Caki2 (cell line): ENCODE data around the gene KRT72. TPM values are rescaled to one million over a fixed set of nuclear protein-coding genes. Genes with fewer than 3 reads are reported as not detected.

Experiments
- DNase-seq: peaks from one replicate; pipeline ENCODE4 v3.0.0-alpha.2; 2015; ENCODE audit warnings: low read depth
- in situ Hi-C: cut with HindIII; loops from 2 replicates; pipeline ENCODE4 v1.10.0; 2016; ENCODE audit warnings: low sequenced_read_pairs, low pct_unique_long_range_greater_than_20kb, mixed read lengths
- total RNA-seq: library from RNA; depleted of rRNA; stranded (reverse); fragments of >200 nt; shearing (Covaris generic); gene quantifications from 2 replicates; pipeline ENCODE4 v1.2.3, GENCODE V29; 2014; ENCODE audit warnings: low replicate concordance

The KRT72 gene
- total RNA-seq, 1 experiment from 2014 or later: not detected

GRCh38 chr12:52590021-52590420, 11.2 kb downstream of the KRT72 start:
- in situ Hi-C loops: no loop called here

GRCh38 chr12:52587563-52587962, 13.7 kb downstream of the KRT72 start:
- in situ Hi-C loops: no loop called here
- no peak for DNase-seq

More at GRCh38 chr12:52590021-52590420, 11.2 kb downstream of the KRT72 start:
- DNase-seq: no peak

- in situ Hi-C loops: no loop called here
- DNase-seq: no peak
These were observed 15.3 kb downstream of the KRT72 start for GRCh38 chr12:52585946-52586345.

GRCh38 chr12:52585066-52585465, 16.2 kb downstream of the KRT72 start:
- no peak for DNase-seq
- in situ Hi-C loops: no loop called here

GRCh38 chr12:52584156-52584682, 17.0 kb downstream of the KRT72 start:
- in situ Hi-C loops: no loop called here
- no peak for DNase-seq

GRCh38 chr12:52582971-52583456, 18.2 kb downstream of the KRT72 start:
- in situ Hi-C loops: no loop called here
- peak; percentile 81 for DNase-seq

- no peak for DNase-seq
- in situ Hi-C loops: no loop called here
These were observed 18.8 kb downstream of the KRT72 start for GRCh38 chr12:52582486-52582885.

- in situ Hi-C loops: no loop called here
- DNase-seq: peak; percentile 16
These were observed 19.8 kb downstream of the KRT72 start for GRCh38 chr12:52581481-52581880.

- DNase-seq: no peak
- in situ Hi-C loops: no loop called here
These were observed 20.2 kb downstream of the KRT72 start for GRCh38 chr12:52581066-52581465.

- DNase-seq: peak; percentile 60
- in situ Hi-C loops: no loop called here
These were observed 20.8 kb downstream of the KRT72 start for GRCh38 chr12:52580496-52580895.

GRCh38 chr12:52579468-52580465, 21.5 kb downstream of the KRT72 start:
- peak; percentile 73 for DNase-seq
- in situ Hi-C loops: no loop called here

- no peak for DNase-seq
- in situ Hi-C loops: no loop called here
These were observed 22.8 kb downstream of the KRT72 start for GRCh38 chr12:52578469-52578868.

GRCh38 chr12:52577316-52577715, 23.9 kb downstream of the KRT72 start:
- in situ Hi-C loops: no loop called here
- no peak for DNase-seq

GRCh38 chr12:52575948-52576347, 25.3 kb downstream of the KRT72 start:
- no peak for DNase-seq
- in situ Hi-C loops: no loop called here

- in situ Hi-C loops: no loop called here
- DNase-seq: no peak
These were observed 26.0 kb downstream of the KRT72 start for GRCh38 chr12:52575256-52575655.

- DNase-seq: no peak
- in situ Hi-C loops: no loop called here
These were observed 27.5 kb downstream of the KRT72 start, which contains the start of gene KRT74 for GRCh38 chr12:52573743-52574142. Gene KRT74 (minus strand): TSS chr12:52573843. CDS start chr12:52573777, 66 bp downstream.

- in situ Hi-C loops: no loop called here
- no peak for DNase-seq
These were observed 28.0 kb downstream of the KRT72 start for GRCh38 chr12:52573306-52573705.

- DNase-seq: no peak
- in situ Hi-C loops: no loop called here
These were observed 30.8 kb downstream of the KRT72 start for GRCh38 chr12:52570511-52570910.

- DNase-seq: no peak
- in situ Hi-C loops: no loop called here
These were observed 33.2 kb downstream of the KRT72 start for GRCh38 chr12:52568111-52568510.
